ENCODE measurements around the gene RTN4RL2.

The RTN4RL2 gene

GRCh38 chr11:57460758-57461749 lies 726 bp downstream of the RTN4RL2 start:
- no peak for TF ChIP-seq CTCF (IDR thresholded peaks at IDR 0.05; ENCODE audit: extremely low read depth, insufficient read depth, missing control alignments)
- in situ Hi-C loops (cut with MboI; ENCODE audit: low pct_unique_long_range_greater_than_20kb, low sequenced_read_pairs, unreplicated experiment), result no loop called here
- DNase-seq (ENCODE audit: low spot score), result no peak

GRCh38 chr11:57461841-57462489 lies 1.6 kb downstream of the RTN4RL2 start:
- TF ChIP-seq CTCF (IDR thresholded peaks at IDR 0.05; ENCODE audit: extremely low read depth, insufficient read depth, missing control alignments), result no peak
- in situ Hi-C loops (cut with MboI; ENCODE audit: low pct_unique_long_range_greater_than_20kb, low sequenced_read_pairs, unreplicated experiment), result no loop called here

GRCh38 chr11:57462597-57462996 lies 2.3 kb downstream of the RTN4RL2 start:
- in situ Hi-C loops (cut with MboI; ENCODE audit: low pct_unique_long_range_greater_than_20kb, low sequenced_read_pairs, unreplicated experiment), result no loop called here
- no peak for DNase-seq (ENCODE audit: low spot score)
- TF ChIP-seq CTCF (IDR thresholded peaks at IDR 0.05; ENCODE audit: extremely low read depth, insufficient read depth, missing control alignments), result no peak

More at GRCh38 chr11:57461841-57462489, 1.6 kb downstream of the RTN4RL2 start:
- no peak for DNase-seq (ENCODE audit: low spot score)

- peak; percentile 23 for DNase-seq (ENCODE audit: low spot score)
- no peak for TF ChIP-seq CTCF (IDR thresholded peaks at IDR 0.05; ENCODE audit: extremely low read depth, insufficient read depth, missing control alignments)
- in situ Hi-C loops (cut with MboI; ENCODE audit: low pct_unique_long_range_greater_than_20kb, low sequenced_read_pairs, unreplicated experiment), result no loop called here
Observed at GRCh38 chr11:57463671-57464538, 3.6 kb downstream of the RTN4RL2 start.

- in situ Hi-C loops (cut with MboI; ENCODE audit: low pct_unique_long_range_greater_than_20kb, low sequenced_read_pairs, unreplicated experiment), result no loop called here
- TF ChIP-seq CTCF (IDR thresholded peaks at IDR 0.05; ENCODE audit: extremely low read depth, insufficient read depth, missing control alignments), result no peak
- DNase-seq (ENCODE audit: low spot score), result no peak
Observed at GRCh38 chr11:57464539-57465181, 4.3 kb downstream of the RTN4RL2 start.

Data from GM13977 (cell line).